ENCODE data around the gene CCDC102A. TPM values are rescaled to one million over a fixed set of nuclear protein-coding genes. Genes with fewer than 3 reads are reported as not detected.

Gene CCDC102A
- total RNA-seq, 1 experiment from 2014 or later = 4.5 TPM

DNA sequence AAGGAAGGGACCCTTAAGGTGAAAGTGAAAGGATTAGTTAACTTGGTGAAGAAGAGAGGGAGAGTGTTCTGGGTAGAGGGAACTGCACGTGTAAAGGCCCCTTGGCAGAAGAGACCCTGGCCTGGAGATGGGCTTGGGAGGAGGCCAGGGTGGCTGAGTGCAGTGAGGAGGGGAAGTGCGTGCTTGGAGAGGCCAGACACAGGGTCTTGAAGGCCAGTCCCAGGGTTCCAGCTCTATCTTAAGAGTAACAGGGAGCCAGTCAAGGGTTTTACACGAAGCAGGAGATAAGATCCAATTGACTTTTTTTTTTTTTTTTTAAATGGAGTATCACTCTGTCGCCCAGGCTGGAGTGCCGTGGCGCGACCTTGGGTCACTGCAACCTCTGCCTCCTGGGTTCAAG, 34.9 kb downstream of the CCDC102A start:
- intact Hi-C loops (cut with micrococcal nuclease) = no loop called here
- no peak overlapping the region for H3K9ac ChIP-seq (ENCODE audit: low read length)
- no peaks in the 10 kb centered on the region for H3K27me3 ChIP-seq (ENCODE audit: insufficient read depth, low read length)
- no peaks in the 10 kb centered on the region for H3K4me1 ChIP-seq (ENCODE audit: control insufficient read depth in 1 of 2, insufficient read depth in 2 of 2, low read length in 2 of 2)
- no peaks in the 10 kb centered on the region for H4K20me1 ChIP-seq (ENCODE audit: insufficient read depth)
- POLR2A ChIA-PET = no interaction called here
- TF ChIP-seq FOSL1 (IDR thresholded peaks at IDR 0.05; ENCODE audit: low read depth) = no peak
- TF ChIP-seq JUND (IDR thresholded peaks at IDR 0.05) = no peak
- no peak for TF ChIP-seq CBX3 (IDR thresholded peaks at IDR 0.05; ENCODE audit: low read depth)
- TF ChIP-seq, protein P1, sequence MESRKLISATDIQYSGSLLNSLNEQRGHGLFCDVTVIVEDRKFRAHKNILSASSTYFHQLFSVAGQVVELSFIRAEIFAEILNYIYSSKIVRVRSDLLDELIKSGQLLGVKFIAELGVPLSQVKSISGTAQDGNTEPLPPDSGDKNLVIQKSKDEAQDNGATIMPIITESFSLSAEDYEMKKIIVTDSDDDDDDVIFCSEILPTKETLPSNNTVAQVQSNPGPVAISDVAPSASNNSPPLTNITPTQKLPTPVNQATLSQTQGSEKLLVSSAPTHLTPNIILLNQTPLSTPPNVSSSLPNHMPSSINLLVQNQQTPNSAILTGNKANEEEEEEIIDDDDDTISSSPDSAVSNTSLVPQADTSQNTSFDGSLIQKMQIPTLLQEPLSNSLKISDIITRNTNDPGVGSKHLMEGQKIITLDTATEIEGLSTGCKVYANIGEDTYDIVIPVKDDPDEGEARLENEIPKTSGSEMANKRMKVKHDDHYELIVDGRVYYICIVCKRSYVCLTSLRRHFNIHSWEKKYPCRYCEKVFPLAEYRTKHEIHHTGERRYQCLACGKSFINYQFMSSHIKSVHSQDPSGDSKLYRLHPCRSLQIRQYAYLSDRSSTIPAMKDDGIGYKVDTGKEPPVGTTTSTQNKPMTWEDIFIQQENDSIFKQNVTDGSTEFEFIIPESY (IDR thresholded peaks at IDR 0.05; ENCODE audit: extremely low read depth, insufficient replicate concordance, low read length) = no peak
- no peak for TF ChIP-seq SRF (IDR thresholded peaks at IDR 0.05; ENCODE audit: low read depth)
- TF ChIP-seq, protein P2, sequence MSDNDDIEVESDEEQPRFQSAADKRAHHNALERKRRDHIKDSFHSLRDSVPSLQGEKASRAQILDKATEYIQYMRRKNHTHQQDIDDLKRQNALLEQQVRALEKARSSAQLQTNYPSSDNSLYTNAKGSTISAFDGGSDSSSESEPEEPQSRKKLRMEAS (IDR thresholded peaks at IDR 0.05) = no peak
- TF ChIP-seq SP1 (IDR thresholded peaks at IDR 0.05; ENCODE audit: low read depth) = no peak
- no peak for TF ChIP-seq TCF7L2 (IDR thresholded peaks at IDR 0.05; ENCODE audit: borderline replicate concordance, extremely low read depth, insufficient read depth, insufficient read length)
- no peak for TF ChIP-seq POLR2AphosphoS5 (IDR thresholded peaks at IDR 0.05; ENCODE audit: low read depth, low read length)
- no peak for TF ChIP-seq ELF1 (IDR thresholded peaks at IDR 0.05; ENCODE audit: borderline replicate concordance, low read depth)
- no peak for TF ChIP-seq ZNF274 (IDR thresholded peaks at IDR 0.05; ENCODE audit: low read depth, low read length)
- no peaks in the 10 kb centered on the region for H3K79me2 ChIP-seq (ENCODE audit: insufficient read depth, low read length)
- ATAC-seq (no peak), DNase-seq (ENCODE audit: low read depth, low spot score) (no peak)
- no peaks in the 10 kb centered on the region for H3K36me3 ChIP-seq (ENCODE audit: control insufficient read depth in 1 of 2, insufficient read depth in 2 of 2, low read length in 2 of 2)
- no peak overlapping the region for H3K4me2 ChIP-seq (ENCODE audit: low read length)
- CTCF ChIA-PET = no interaction called here
- H2AFZ ChIP-seq (ENCODE audit: low read depth, low read length, poor library complexity, severe bottlenecking) = no peak overlapping the region
- no TSS peak for BruUV-seq (replicated peaks)
- RAD21 ChIA-PET (ENCODE audit: low non-redundant PET in 1 of 2, low total read pairs in 2 of 2, uncharacterized antibody in 2 of 2, unreplicated experiment in 2 of 2) = no interaction called here
- H3K4me3 ChIP-seq (replicated peaks in 1 of 2; ENCODE audit: low read depth in 1 of 2, low read length in 2 of 2) = no peak overlapping the region
- H3K9me2 ChIP-seq (ENCODE audit: insufficient read depth) = no peaks in the 10 kb centered on the region
- H3K27ac ChIP-seq (ENCODE audit: low read depth, low read length) = no peak overlapping the region
- H3K9me3 ChIP-seq (ENCODE audit: control insufficient read depth in 1 of 2, insufficient read depth in 1 of 2, low read depth in 1 of 2, low read length in 2 of 2) = no peaks in the 10 kb centered on the region

All from HCT116 (cell line).